ENCODE data around the gene C8A. TPM values are rescaled to one million over a fixed set of nuclear protein-coding genes. Genes with fewer than 3 reads are reported as not detected.

The C8A gene
- total RNA-seq, 1 experiment from 2014 or later = not detected

GRCh38 chr1:56927986-56928385, 73.4 kb downstream of the C8A start:
- Histone ChIP-seq H3K4me2 (ENCODE audit: insufficient read depth, insufficient read length, low read length) (no peak overlapping the region), H2BK15ac (ENCODE audit: low read depth, low read length) (no peak overlapping the region), H2BK20ac (ENCODE audit: low read depth, low read length, poor library complexity, severe bottlenecking) (no peak overlapping the region), H3K4ac (ENCODE audit: low read depth, low read length) (no peak overlapping the region), H3K14ac (ENCODE audit: insufficient read depth, low read length) (no peak overlapping the region), H3K56ac (ENCODE audit: insufficient read length, low read depth, low read length) (no peak overlapping the region), H2BK120ac (ENCODE audit: low read depth, low read length, poor library complexity, severe bottlenecking) (no peak overlapping the region), H4K20me1 (ENCODE audit: control insufficient read depth, insufficient read depth, insufficient read length) (no peaks in the 10 kb centered on the region), H3K9me3 (ENCODE audit: control insufficient read depth, low read depth, low read length) (no peaks in the 10 kb centered on the region), H3K27me3 (ENCODE audit: insufficient read depth, low read length) (no peaks in the 10 kb centered on the region), H2AFZ (ENCODE audit: low read length) (no peak overlapping the region), H2BK5ac (ENCODE audit: insufficient read length, low read length) (no peak overlapping the region), H3K9ac (ENCODE audit: extremely low read depth, insufficient read length, low read length) (no peak overlapping the region), H3K23me2 (ENCODE audit: insufficient read length, low read depth, low read length, poor library complexity, severe bottlenecking) (no peaks in the 10 kb centered on the region), H3K18ac (ENCODE audit: insufficient read length, low read depth, low read length) (no peak overlapping the region), H4K8ac (replicated peaks; ENCODE audit: insufficient read length, low read depth, low read length) (no peak overlapping the region), H3T11ph (ENCODE audit: low read length) (no peak overlapping the region), H4K5ac (ENCODE audit: insufficient read length, low read depth, low read length) (no peak overlapping the region), H3K79me1 (ENCODE audit: insufficient read depth, low read depth, low read length, poor library complexity, severe bottlenecking) (no peaks in the 10 kb centered on the region), H3K79me2 (ENCODE audit: insufficient read depth, low read length) (no peaks in the 10 kb centered on the region), H3K4me1 (ENCODE audit: insufficient read depth, low read length) (no peaks in the 10 kb centered on the region), H2AK5ac (ENCODE audit: insufficient read length, low read length) (no peak overlapping the region), H3K27ac (ENCODE audit: insufficient read length, low read depth, low read length) (no peak overlapping the region), H4K91ac (ENCODE audit: insufficient read length, low read depth, low read length) (no peak overlapping the region), H2BK12ac (ENCODE audit: insufficient read length, low read depth, low read length) (no peak overlapping the region), H3K23ac (ENCODE audit: insufficient read length, low read depth, low read length) (no peak overlapping the region)
- peaks cover 0 to 4% of the 10 kb centered on the region in 2 experiments; a peak in 1 of 5 replicates for H3K9me3 Mint-ChIP-seq
- H3K27ac Mint-ChIP-seq = no peak overlapping the region
- DNase-seq = no peak
- peaks cover 11% of the 10 kb centered on the region for H3K27me3 Mint-ChIP-seq (ENCODE audit: low read depth)
- TF ChIP-seq CTCF (conservative IDR thresholded peaks at IDR 0.05) = no peak
- peaks cover 29 to 40% of the 10 kb centered on the region in 2 experiments for H3K4me1 Mint-ChIP-seq
- no CpG with 5 or more reads among the region's 3 CpGs for WGBS (ENCODE audit: extremely low coverage, insufficient read length, low lambda C conversion rate)
- H3K4me3 Mint-ChIP-seq = no peak overlapping the region
- 0 out of 7 replicates have a peak, but pooled peaks cover 0 to 5% (median 0%) of the 10 kb centered on the region in 3 experiments for H3K36me3 Mint-ChIP-seq (ENCODE audit: insufficient read depth in 1 of 3, low read depth in 3 of 3)

All from H9 (cell line).